GM18870 (cell line): Measurements from ENCODE around the gene UCHL3.

Source experiments
- ATAC-seq: cut with Tn5 transposase; IDR thresholded peaks from one replicate; pipeline ENCODE4 v1.9.1; 2021; ENCODE audit warnings: moderate library complexity; ENCODE audit not compliant: unreplicated experiment

The UCHL3 gene

GRCh38 chr13:75549262-75550158 lies at the start of gene UCHL3:
TSS of gene UCHL3 (plus strand) at chr13:75549791. CDS start at chr13:75549821, 30 bp downstream.
- ATAC-seq = peak; percentile 92

GRCh38 chr13:75505327-75505726 lies 44.3 kb upstream of the UCHL3 start:
- ATAC-seq = no peak

GRCh38 chr13:75506018-75506417 lies 43.6 kb upstream of the UCHL3 start:
- ATAC-seq = no peak

GRCh38 chr13:75507027-75508001 lies 42.3 kb upstream of the UCHL3 start:
- no peak for ATAC-seq

- no peak for ATAC-seq
Measured at GRCh38 chr13:75508002-75508548, 41.5 kb upstream of the UCHL3 start.

GRCh38 chr13:75511051-75511625 lies 38.5 kb upstream of the UCHL3 start:
- no peak for ATAC-seq

GRCh38 chr13:75512253-75512652 lies 37.3 kb upstream of the UCHL3 start:
- ATAC-seq = peak; percentile 95

- ATAC-seq = no peak
Measured at GRCh38 chr13:75513271-75513670, 36.3 kb upstream of the UCHL3 start.

- ATAC-seq = no peak
Measured at GRCh38 chr13:75514080-75514995, 35.3 kb upstream of the UCHL3 start.

- ATAC-seq = no peak
Measured at GRCh38 chr13:75518439-75519088, 31.0 kb upstream of the UCHL3 start.

- no peak for ATAC-seq
Measured at GRCh38 chr13:75521956-75522355, 27.6 kb upstream of the UCHL3 start.

- no peak for ATAC-seq
Measured at GRCh38 chr13:75530549-75530961, 19.0 kb upstream of the UCHL3 start.

- ATAC-seq = no peak
Measured at GRCh38 chr13:75533861-75534260, 15.7 kb upstream of the UCHL3 start.

GRCh38 chr13:75537401-75538365 lies 11.9 kb upstream of the UCHL3 start, which contains the start of gene COMMD6:
TSS of gene COMMD6 (minus strand) at chr13:75537841. CDS start at chr13:75537805, 36 bp downstream.
- ATAC-seq = peak; percentile 97

- no peak for ATAC-seq
Measured at GRCh38 chr13:75541287-75541686, 8.3 kb upstream of the UCHL3 start.

GRCh38 chr13:75541961-75542360 lies 7.6 kb upstream of the UCHL3 start:
- no peak for ATAC-seq

GRCh38 chr13:75544681-75545330 lies 4.8 kb upstream of the UCHL3 start:
- ATAC-seq = no peak
